DND-41 (cell line): ENCODE results near the gene NEUROD2.

ENCODE experiments used
- CTCF ChIP-seq: IDR thresholded peaks from 2 replicates; pipeline ENCODE4 v1.5.1; 2012; ENCODE audit warnings: borderline replicate concordance, low read length, moderate library complexity, mild to moderate bottlenecking; ENCODE audit not compliant: poor library complexity, severe bottlenecking; ENCODE audit errors: extremely low read depth
- EZH2 ChIP-seq: IDR thresholded peaks from 3 replicates; pipeline ENCODE4 v1.6.1; 2012; ENCODE audit warnings: borderline replicate concordance, low read depth, mild to moderate bottlenecking, moderate library complexity, low read length, inconsistent platforms; ENCODE audit not compliant: severe bottlenecking

GRCh38 chr17:39641097-39641496, 33.4 kb upstream of the NEUROD2 start:
- no peak for TF ChIP-seq CTCF
- TF ChIP-seq EZH2: no peak
